Mucosa of rectum (tissue), 2 donors: Measurements from ENCODE around the gene SAMHD1.

Source experiments
- H3K27ac ChIP-seq, 2 donors: one replicate each; pipeline ENCODE4 v1.7.0; 2013; ENCODE audit warnings: inconsistent platforms in 2 of 2, low read depth in 2 of 2, low read length in 2 of 2
- H3K27me3 ChIP-seq, 2 donors: one replicate each; pipeline ENCODE4 v1.7.0; 2013; ENCODE audit warnings: low read length in 2 of 2; ENCODE audit not compliant: control insufficient read depth in 2 of 2, insufficient read depth in 2 of 2
- H3K36me3 ChIP-seq, 2 donors: one replicate each; pipeline ENCODE4 v1.7.0; 2013; ENCODE audit warnings: low read length in 2 of 2; ENCODE audit not compliant: control insufficient read depth in 2 of 2, insufficient read depth in 2 of 2
- H3K4me1 ChIP-seq, 2 donors: one replicate each; pipeline ENCODE4 v1.7.0; 2013; ENCODE audit warnings: low read length in 2 of 2, mild to moderate bottlenecking in 1 of 2; ENCODE audit not compliant: control insufficient read depth in 2 of 2, insufficient read depth in 2 of 2
- H3K4me3 ChIP-seq, 2 donors: one replicate each; pipeline ENCODE4 v1.7.0; 2013; ENCODE audit warnings: low read length in 2 of 2
- H3K9ac ChIP-seq, 2 donors: one replicate each; pipeline ENCODE4 v1.7.0; 2013; ENCODE audit warnings: low read length in 2 of 2, low read depth in 1 of 2, mild to moderate bottlenecking in 1 of 2
- H3K9me3 ChIP-seq, 2 donors: one replicate each; pipeline ENCODE4 v1.7.0; 2013; ENCODE audit warnings: low read length in 2 of 2; ENCODE audit not compliant: control insufficient read depth in 2 of 2
- donor health status: healthy.
- donor health status: Normal muscosa, but diverticular disease.

SAMHD1 gene

DNA sequence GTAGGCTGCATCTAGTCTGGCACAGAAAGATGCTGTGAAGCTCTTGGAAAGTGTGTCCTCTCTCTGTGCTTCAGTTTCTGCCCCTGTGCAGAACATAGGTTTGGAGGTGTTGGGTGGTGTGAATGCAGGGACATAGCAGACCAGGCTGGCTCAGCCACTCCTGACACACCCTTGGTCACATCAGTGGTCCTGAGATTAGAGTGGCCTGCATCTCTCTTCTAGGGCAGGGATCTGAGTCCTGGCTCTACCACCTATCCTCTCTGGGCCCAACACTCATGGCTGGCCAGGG, 85.7 kb downstream of the SAMHD1 start:
- Histone ChIP-seq H3K9ac (no peak overlapping the region), H3K27ac (no peak overlapping the region), H3K4me3 (no peak overlapping the region), H3K4me1 (peaks cover 15 to 17% of the 10 kb centered on the region in 2 donors), H3K36me3 (no peaks in the 10 kb centered on the region), H3K27me3 (no peaks in the 10 kb centered on the region), H3K9me3 (no peaks in the 10 kb centered on the region)

- no peak overlapping the region for H3K27ac ChIP-seq
- H3K9me3 ChIP-seq, result no peaks in the 10 kb centered on the region
- H3K9ac ChIP-seq, result no peak overlapping the region
- no peaks in the 10 kb centered on the region for H3K36me3 ChIP-seq
- H3K4me1 ChIP-seq, result peaks cover 16 to 20% of the 10 kb centered on the region in 2 donors
- no peaks in the 10 kb centered on the region for H3K27me3 ChIP-seq
- H3K4me3 ChIP-seq, result no peak overlapping the region
These were observed 86.2 kb downstream of the SAMHD1 start for GRCh38 chr20:36865076-36865860.

- Histone ChIP-seq H3K27ac (peak overlapping the region; percentile 69 to 79), H3K27me3 (no peaks in the 10 kb centered on the region), H3K4me3 (peak overlapping the region; percentile 49 to 56), H3K9me3 (no peaks in the 10 kb centered on the region), H3K4me1 (peaks cover 16 to 20% of the 10 kb centered on the region in 2 donors), H3K9ac (peak overlapping the region in 1 of 2 donors; percentile 69), H3K36me3 (no peaks in the 10 kb centered on the region)
These were observed 88.4 kb downstream of the SAMHD1 start for GRCh38 chr20:36862857-36863668.

- no peaks in the 10 kb centered on the region for H3K9me3 ChIP-seq
- H3K36me3 ChIP-seq, result no peaks in the 10 kb centered on the region
- peak overlapping the region; percentile 61 to 69 for H3K9ac ChIP-seq
- H3K27ac ChIP-seq, result peak overlapping the region; percentile 69 to 79
- H3K4me1 ChIP-seq, result peaks cover 16 to 24% of the 10 kb centered on the region in 2 donors
- H3K4me3 ChIP-seq, result peak overlapping the region; percentile 49 to 63
- no peaks in the 10 kb centered on the region for H3K27me3 ChIP-seq
These were observed 89.4 kb downstream of the SAMHD1 start for GRCh38 chr20:36861875-36862801.

GRCh38 chr20:36861625-36861874, 90.0 kb downstream of the SAMHD1 start:
- H3K27ac ChIP-seq, result peak overlapping the region; percentile 40 to 79
- H3K9ac ChIP-seq, result peak overlapping the region; percentile 61 to 69
- no peaks in the 10 kb centered on the region for H3K36me3 ChIP-seq
- H3K4me1 ChIP-seq, result peaks cover 20 to 30% of the 10 kb centered on the region in 2 donors
- H3K9me3 ChIP-seq, result no peaks in the 10 kb centered on the region
- no peaks in the 10 kb centered on the region for H3K27me3 ChIP-seq
- H3K4me3 ChIP-seq, result peak overlapping the region; percentile 49 to 63

DNA sequence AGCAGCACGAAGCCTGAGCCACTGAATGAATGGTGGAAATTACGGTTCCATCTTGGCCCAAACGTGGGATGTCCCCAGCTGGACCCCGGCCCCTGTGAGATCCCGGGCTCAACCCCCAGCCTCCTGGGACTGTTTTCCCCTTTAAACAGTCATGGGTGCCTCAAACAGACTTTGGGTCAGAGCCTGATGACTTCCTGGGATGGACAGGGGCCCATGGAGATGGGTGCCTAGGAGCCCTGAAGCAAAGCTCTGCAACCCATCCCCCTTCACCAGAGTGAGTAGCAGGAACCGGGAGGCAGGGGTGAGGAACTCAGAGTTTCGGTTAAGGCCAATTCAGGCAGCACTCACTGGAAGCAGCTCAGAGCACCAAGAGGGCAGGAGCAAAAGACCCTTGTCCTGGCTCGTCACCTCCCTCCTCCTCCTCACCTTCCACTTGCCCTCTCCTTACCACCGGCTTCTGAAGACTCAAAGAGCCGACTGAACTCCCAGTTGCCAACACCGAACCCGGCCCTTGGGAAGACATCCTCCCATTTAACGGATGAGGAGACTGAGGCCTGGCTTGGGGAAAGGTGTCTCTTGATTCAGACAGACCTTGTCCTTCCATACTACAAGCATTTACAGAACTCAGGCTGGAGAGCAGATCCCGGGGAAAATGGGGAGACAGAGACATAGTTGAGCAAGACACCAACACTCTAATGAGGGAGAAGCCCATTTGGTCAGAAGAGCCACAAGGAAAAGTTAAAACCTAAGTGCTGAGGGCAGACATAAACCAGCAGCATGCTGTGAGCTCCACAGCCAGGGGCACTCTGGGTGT, 90.5 kb downstream of the SAMHD1 start:
- Histone ChIP-seq H3K4me3 (peak overlapping the region; percentile 49 to 63), H3K4me1 (peaks cover 25 to 35% of the 10 kb centered on the region in 2 donors), H3K9ac (peak overlapping the region; percentile 61 to 69), H3K27ac (peak overlapping the region in 1 of 2 donors; percentile 40), H3K27me3 (no peaks in the 10 kb centered on the region), H3K9me3 (no peaks in the 10 kb centered on the region), H3K36me3 (no peaks in the 10 kb centered on the region)

DNA sequence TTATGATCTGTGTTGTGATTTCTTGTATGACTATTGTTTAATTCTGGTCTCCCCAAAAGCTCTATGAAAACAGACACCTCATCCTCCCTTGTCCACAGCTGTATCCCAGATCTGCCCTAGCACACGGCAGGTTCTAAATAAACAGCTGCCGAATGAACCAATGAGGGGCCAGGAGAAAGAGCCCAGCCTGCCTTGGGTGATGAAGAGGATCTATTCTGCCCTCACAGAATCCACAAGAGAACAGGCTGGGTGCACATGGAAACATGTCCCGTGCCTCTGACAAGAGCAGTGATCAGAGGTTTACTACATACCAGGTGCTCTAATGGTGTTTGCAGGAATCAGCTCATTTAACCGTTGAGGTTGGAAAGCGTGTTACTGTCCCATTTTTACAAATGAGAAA, 91.2 kb downstream of the SAMHD1 start:
- Histone ChIP-seq H3K27me3 (no peaks in the 10 kb centered on the region), H3K9me3 (no peaks in the 10 kb centered on the region), H3K9ac (no peak overlapping the region), H3K36me3 (no peaks in the 10 kb centered on the region), H3K4me1 (peaks cover 27 to 40% of the 10 kb centered on the region in 2 donors), H3K27ac (no peak overlapping the region), H3K4me3 (no peak overlapping the region)

DNA sequence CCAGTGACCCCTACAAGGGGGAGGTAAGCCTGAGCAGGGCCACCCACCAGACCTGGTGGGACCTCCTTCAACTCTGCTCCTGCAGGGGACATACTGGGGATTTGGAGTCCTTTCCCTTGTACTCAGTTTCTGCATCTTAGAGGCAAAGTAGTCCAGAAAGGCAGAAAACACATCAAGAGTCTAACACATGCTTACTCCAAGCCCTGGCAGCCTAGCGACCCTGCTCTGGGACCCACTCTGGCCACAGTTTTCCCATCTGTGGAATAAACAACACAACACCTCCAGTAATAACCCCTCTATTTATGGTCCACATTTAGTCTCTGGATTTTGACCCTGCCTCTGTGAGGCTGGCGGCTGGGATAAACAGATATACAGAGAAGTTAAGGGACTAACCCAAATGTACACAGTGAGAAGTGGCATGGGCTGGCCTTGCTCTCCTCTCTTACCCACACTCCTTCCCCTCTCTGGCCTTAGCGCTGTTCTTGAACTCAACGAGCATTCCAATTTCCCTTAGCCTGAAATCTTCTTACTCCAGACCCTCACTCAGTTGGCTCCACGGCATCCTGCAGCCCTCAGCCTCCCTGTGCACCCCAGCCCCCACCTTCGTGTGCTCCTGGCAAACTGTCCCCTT, 91.7 kb downstream of the SAMHD1 start:
- Histone ChIP-seq H3K36me3 (no peaks in the 10 kb centered on the region), H3K4me3 (no peak overlapping the region), H3K9ac (no peak overlapping the region), H3K27ac (no peak overlapping the region), H3K27me3 (no peaks in the 10 kb centered on the region), H3K9me3 (no peaks in the 10 kb centered on the region), H3K4me1 (peaks cover 31 to 44% of the 10 kb centered on the region in 2 donors)

DNA sequence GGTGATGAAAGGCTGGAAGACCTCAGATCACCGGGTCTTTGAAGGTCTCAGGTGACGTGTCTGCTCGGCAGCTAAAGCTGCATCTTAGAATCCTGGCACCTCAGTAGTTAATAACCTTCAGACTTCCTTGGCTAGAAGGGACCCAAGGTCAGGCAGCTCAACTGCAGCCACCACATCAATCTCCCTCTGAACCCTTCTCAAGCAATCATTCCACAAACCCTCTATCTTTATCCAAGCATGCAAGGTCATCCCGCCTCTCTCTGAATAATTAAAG, 92.3 kb downstream of the SAMHD1 start:
- Histone ChIP-seq H3K36me3 (no peaks in the 10 kb centered on the region), H3K4me1 (peaks cover 31 to 49% of the 10 kb centered on the region in 2 donors), H3K4me3 (no peak overlapping the region), H3K27ac (no peak overlapping the region), H3K9ac (no peak overlapping the region), H3K9me3 (no peaks in the 10 kb centered on the region), H3K27me3 (no peaks in the 10 kb centered on the region)
